Activated CD4-positive, alpha-beta T cell treated with anti-CD3 and anti-CD28 coated beads, Interleukin-2, amount 10 ng/mL, durations not matched to agents 24 days and 14 days (primary cell): ENCODE data around the gene DISP3. TPM values are rescaled to one million over a fixed set of nuclear protein-coding genes. Genes with fewer than 3 reads are reported as not detected.

Experiments
- DNase-seq: peaks from one replicate; pipeline ENCODE4 v3.0.0; 2022
- H3K27ac Mint-ChIP-seq: one replicate; pipeline ENCODE4 v1.8.0; 2022; ENCODE audit warnings: mild to moderate bottlenecking, mixed read lengths
- H3K27me3 Mint-ChIP-seq: one replicate; pipeline ENCODE4 v1.8.0; 2022; ENCODE audit warnings: mixed read lengths
- H3K36me3 Mint-ChIP-seq: one replicate; pipeline ENCODE4 v1.8.0; 2022; ENCODE audit warnings: low read depth, mild to moderate bottlenecking, mixed read lengths
- H3K4me1 Mint-ChIP-seq: one replicate; pipeline ENCODE4 v1.8.0; 2021; ENCODE audit warnings: mixed read lengths
- H3K4me3 Mint-ChIP-seq: one replicate; pipeline ENCODE4 v1.8.0; 2022; ENCODE audit warnings: mild to moderate bottlenecking, moderate library complexity, mixed read lengths
- H3K9me3 Mint-ChIP-seq: one replicate; pipeline ENCODE4 v1.8.0; 2021; ENCODE audit warnings: mixed read lengths
- intact Hi-C: fragments of 100-400 bp; cut with micrococcal nuclease; formaldehyde crosslinking; loops from one replicate; pipeline ENCODE4 v1.15.1; 2023
- total RNA-seq: library from RNA; stranded (reverse); gene quantifications from 2 replicates; pipeline ENCODE4 v1.2.3, GENCODE V29; 2022

The DISP3 gene
- total RNA-seq, 1 donor from 2014 or later = 0.23 TPM

- H3K9me3 Mint-ChIP-seq = no peaks in the 10 kb centered on the region
- no peaks in the 10 kb centered on the region for H3K36me3 Mint-ChIP-seq
- DNase-seq = no peak
- H3K27ac Mint-ChIP-seq = no peak overlapping the region
- no peak overlapping the region for H3K4me3 Mint-ChIP-seq
- intact Hi-C loops = no loop called here
- H3K4me1 Mint-ChIP-seq = no peaks in the 10 kb centered on the region
- no peaks in the 10 kb centered on the region for H3K27me3 Mint-ChIP-seq
These were observed 59.1 kb downstream of the DISP3 start for GRCh38 chr1:11537854-11538591.

DNA sequence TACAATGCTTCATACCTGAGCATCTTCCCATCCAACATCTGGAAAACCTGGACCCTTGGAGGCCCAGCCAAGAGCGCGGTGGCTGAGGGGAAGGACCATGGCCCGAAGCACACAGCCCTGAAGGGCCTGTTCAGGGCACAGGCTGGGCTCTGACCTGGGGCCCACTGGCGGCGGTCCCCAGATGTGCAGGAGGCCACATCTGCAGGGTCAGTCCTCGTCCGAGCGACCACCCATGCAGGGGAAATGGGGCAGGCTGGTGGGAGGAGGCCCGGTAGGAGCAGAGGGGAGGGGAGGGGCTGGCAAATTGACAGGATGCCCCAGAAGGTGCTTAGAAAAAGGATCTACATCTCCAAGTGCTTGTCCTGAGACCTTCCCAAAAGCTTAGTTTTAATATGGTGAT, 59.9 kb downstream of the DISP3 start:
- Mint-ChIP-seq H3K9me3 (no peaks in the 10 kb centered on the region), H3K27me3 (no peaks in the 10 kb centered on the region), H3K4me1 (no peaks in the 10 kb centered on the region), H3K27ac (no peak overlapping the region), H3K4me3 (no peak overlapping the region), H3K36me3 (no peaks in the 10 kb centered on the region)
- DNase-seq = no peak
- intact Hi-C loops = no loop called here

- intact Hi-C loops = no loop called here
- no peak overlapping the region for H3K4me3 Mint-ChIP-seq
- H3K36me3 Mint-ChIP-seq = no peaks in the 10 kb centered on the region
- H3K27me3 Mint-ChIP-seq = no peaks in the 10 kb centered on the region
- no peaks in the 10 kb centered on the region for H3K9me3 Mint-ChIP-seq
- H3K4me1 Mint-ChIP-seq = no peaks in the 10 kb centered on the region
- no peak for DNase-seq
- no peak overlapping the region for H3K27ac Mint-ChIP-seq
These were observed 61.2 kb downstream of the DISP3 start for GRCh38 chr1:11539850-11540772.

DNA sequence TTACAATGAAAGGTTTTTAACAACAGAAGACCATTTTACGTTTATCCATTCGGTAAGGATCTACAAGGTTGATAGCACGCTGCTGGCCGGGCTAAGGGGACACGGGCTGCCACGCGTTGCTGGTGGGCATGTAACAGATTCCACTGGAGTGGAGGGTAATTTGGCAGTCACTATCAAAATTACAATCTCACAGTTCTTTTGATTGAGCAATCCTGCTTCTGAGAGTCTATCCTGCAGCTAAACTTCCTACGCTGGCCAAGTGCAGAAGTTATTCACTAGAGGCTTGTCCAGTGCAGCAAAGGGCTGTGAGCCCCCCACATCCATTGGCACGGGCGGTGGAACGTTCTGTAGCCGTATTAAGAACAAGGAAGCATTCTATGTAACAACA, 61.8 kb downstream of the DISP3 start:
- DNase-seq = no peak
- H3K36me3 Mint-ChIP-seq = no peaks in the 10 kb centered on the region
- no peak overlapping the region for H3K4me3 Mint-ChIP-seq
- H3K27me3 Mint-ChIP-seq = no peaks in the 10 kb centered on the region
- H3K27ac Mint-ChIP-seq = no peak overlapping the region
- H3K4me1 Mint-ChIP-seq = no peaks in the 10 kb centered on the region
- H3K9me3 Mint-ChIP-seq = no peaks in the 10 kb centered on the region
- intact Hi-C loops = no loop called here

DNA sequence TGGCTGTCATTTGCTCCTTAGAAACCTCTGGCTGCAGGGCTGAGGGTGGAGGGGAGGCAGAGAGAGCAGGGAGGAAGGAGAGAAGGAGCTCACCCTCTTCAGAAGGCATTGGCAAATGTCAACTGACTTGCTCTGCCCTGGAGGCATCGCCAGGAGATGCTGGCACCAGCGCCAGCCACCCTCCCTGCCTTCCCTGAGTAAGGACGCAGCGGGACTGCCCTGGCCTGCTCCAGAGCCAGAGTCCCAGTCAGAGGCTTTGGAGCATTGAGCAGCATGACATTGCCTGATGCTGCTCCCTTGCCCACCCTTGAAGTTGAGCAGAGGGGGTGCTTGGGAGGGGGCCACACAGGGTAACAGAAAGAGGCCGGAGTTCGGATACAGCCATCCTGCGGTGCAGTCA, 62.3 kb downstream of the DISP3 start:
- Mint-ChIP-seq H3K27ac (no peak overlapping the region), H3K4me3 (no peak overlapping the region)
- intact Hi-C loops = no loop called here

DNA sequence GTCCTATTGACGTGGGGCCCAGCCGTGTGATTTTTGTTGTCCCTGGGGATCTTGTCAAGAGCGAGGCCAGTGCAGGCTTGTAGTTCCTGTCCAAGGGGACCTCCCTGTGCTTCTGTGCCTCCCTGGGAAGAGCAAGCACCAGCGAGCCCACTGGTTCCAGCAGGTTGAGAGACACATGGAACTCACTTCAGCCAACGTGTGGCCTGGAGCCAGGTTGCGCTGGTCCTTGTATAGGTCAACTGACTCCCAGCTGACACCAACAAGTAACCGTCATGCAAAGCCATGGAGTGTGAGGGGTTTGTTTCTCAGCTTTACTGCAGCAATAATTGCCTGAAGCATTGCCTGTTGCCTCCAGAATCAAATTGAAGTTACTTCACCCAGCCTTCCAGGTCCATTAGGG, 63.0 kb downstream of the DISP3 start:
- Mint-ChIP-seq H3K27ac (no peak overlapping the region), H3K27me3 (no peaks in the 10 kb centered on the region), H3K4me3 (no peak overlapping the region), H3K9me3 (no peaks in the 10 kb centered on the region), H3K36me3 (no peaks in the 10 kb centered on the region), H3K4me1 (no peaks in the 10 kb centered on the region)
- no peak for DNase-seq
- intact Hi-C loops = no loop called here

More for the DNA sequence above, 62.3 kb downstream of the DISP3 start:
- H3K27me3 Mint-ChIP-seq = no peaks in the 10 kb centered on the region
- H3K36me3 Mint-ChIP-seq = no peaks in the 10 kb centered on the region
- no peak for DNase-seq
- no peaks in the 10 kb centered on the region for H3K4me1 Mint-ChIP-seq
- H3K9me3 Mint-ChIP-seq = no peaks in the 10 kb centered on the region

- no peak for DNase-seq
- no peaks in the 10 kb centered on the region for H3K4me1 Mint-ChIP-seq
- no peaks in the 10 kb centered on the region for H3K27me3 Mint-ChIP-seq
- H3K27ac Mint-ChIP-seq = no peak overlapping the region
- H3K9me3 Mint-ChIP-seq = no peaks in the 10 kb centered on the region
- H3K4me3 Mint-ChIP-seq = no peak overlapping the region
- H3K36me3 Mint-ChIP-seq = no peaks in the 10 kb centered on the region
- intact Hi-C loops = no loop called here
These were observed 64.4 kb downstream of the DISP3 start for GRCh38 chr1:11543392-11543791.

- no peaks in the 10 kb centered on the region for H3K27me3 Mint-ChIP-seq
- H3K4me1 Mint-ChIP-seq = no peaks in the 10 kb centered on the region
- no peaks in the 10 kb centered on the region for H3K9me3 Mint-ChIP-seq
- no peak overlapping the region for H3K4me3 Mint-ChIP-seq
- intact Hi-C loops = no loop called here
- no peaks in the 10 kb centered on the region for H3K36me3 Mint-ChIP-seq
- no peak for DNase-seq
- H3K27ac Mint-ChIP-seq = no peak overlapping the region
These were observed 64.8 kb downstream of the DISP3 start for GRCh38 chr1:11543796-11544195.

- no peak for DNase-seq
- Mint-ChIP-seq H3K9me3 (no peaks in the 10 kb centered on the region), H3K27ac (no peak overlapping the region), H3K27me3 (no peaks in the 10 kb centered on the region), H3K36me3 (no peaks in the 10 kb centered on the region), H3K4me3 (no peak overlapping the region), H3K4me1 (no peaks in the 10 kb centered on the region)
- intact Hi-C loops = no loop called here
These were observed 67.5 kb downstream of the DISP3 start for GRCh38 chr1:11546456-11546855.

GRCh38 chr1:11550664-11551283, 71.8 kb downstream of the DISP3 start:
- intact Hi-C loops = no loop called here
- Mint-ChIP-seq H3K4me3 (no peak overlapping the region), H3K27ac (no peak overlapping the region), H3K4me1 (no peaks in the 10 kb centered on the region), H3K27me3 (peaks cover 2% of the 10 kb centered on the region), H3K36me3 (no peaks in the 10 kb centered on the region), H3K9me3 (no peaks in the 10 kb centered on the region)
- peak; percentile 84 for DNase-seq

DNA sequence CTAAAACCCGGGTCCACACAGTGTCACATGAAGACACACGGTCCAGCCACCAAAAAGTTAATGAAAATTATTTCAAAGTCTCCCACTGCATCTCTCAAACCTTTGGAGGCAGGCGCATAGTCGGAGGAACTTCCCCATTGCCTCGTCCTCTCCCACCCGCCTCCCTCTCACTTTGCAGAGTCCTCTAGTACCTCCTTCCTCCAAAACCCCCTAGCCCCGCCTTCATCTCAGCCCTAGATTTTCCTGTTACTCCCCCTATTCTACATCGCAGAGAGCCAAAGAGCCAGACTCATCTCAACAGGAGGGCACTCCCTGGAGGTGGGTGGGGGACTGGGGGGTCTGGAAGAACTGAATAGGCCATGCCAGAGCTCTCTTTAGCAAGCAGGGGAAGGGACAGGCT, 79.3 kb downstream of the DISP3 start:
- intact Hi-C loops = no loop called here
- Mint-ChIP-seq H3K27me3 (peaks cover 23% of the 10 kb centered on the region), H3K27ac (no peak overlapping the region)

DNA sequence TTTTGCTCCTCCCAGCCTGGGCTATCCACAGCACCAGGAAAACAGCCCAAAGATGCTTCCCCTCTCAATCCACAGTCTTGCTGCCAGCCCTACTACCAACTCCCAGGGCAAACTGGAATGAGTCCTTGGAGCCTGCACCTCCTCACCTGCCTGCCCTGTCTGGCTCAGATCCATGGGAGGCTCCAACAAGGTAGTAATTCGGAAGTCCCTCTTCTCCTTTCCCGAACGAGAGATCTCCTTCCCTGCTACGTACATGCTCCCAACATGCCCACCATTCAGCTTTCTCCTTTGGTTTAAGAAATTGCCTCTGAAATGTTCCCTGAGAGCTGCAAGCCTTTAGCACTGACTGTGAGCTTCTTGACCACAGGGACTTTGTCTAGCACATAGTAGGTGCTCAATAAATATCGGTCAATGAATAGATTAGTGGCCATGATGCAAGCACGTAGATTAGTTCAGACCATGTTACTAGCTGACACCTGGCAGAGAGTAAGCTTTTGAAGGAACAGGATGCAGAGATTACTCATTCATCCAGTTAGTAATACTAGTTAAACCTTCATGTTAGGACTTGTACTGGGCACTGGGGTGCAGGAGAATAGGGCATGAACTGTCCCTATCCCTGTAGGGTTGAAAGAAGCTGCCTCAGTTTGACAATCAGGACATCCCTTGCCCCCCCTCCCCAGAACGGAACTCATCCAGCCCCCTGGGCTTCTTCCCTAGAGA, 80.1 kb downstream of the DISP3 start:
- Mint-ChIP-seq H3K27me3 (peaks cover 27% of the 10 kb centered on the region), H3K36me3 (no peaks in the 10 kb centered on the region), H3K4me3 (no peak overlapping the region), H3K4me1 (peaks cover 2% of the 10 kb centered on the region), H3K27ac (no peak overlapping the region), H3K9me3 (no peaks in the 10 kb centered on the region)
- no peak for DNase-seq
- intact Hi-C loops = no loop called here

More for the DNA sequence above, 79.3 kb downstream of the DISP3 start:
- Mint-ChIP-seq H3K36me3 (no peaks in the 10 kb centered on the region), H3K4me1 (peaks cover 2% of the 10 kb centered on the region), H3K4me3 (no peak overlapping the region), H3K9me3 (no peaks in the 10 kb centered on the region)
- no peak for DNase-seq

DNA sequence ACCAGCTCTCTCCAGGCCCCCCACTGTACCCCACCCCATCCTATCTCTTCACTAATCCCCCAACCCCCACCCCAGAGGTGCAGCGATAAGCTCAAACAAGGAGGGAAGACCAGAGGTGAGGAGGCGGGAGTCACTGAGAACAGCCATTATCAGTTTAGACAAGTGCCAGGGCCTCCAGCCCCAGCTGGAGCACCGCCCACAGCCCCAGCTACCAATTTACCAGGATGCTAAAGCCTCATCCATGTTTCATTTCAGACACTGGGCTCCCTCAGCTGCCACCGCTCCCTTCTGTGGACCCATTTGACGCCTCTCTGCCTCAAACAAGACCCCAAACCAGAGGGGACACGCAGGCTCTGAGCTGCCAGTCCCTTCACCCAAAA, 80.6 kb downstream of the DISP3 start:
- H3K9me3 Mint-ChIP-seq = no peaks in the 10 kb centered on the region
- intact Hi-C loops = no loop called here
- no peaks in the 10 kb centered on the region for H3K36me3 Mint-ChIP-seq
- no peak for DNase-seq
- H3K27ac Mint-ChIP-seq = no peak overlapping the region
- peaks cover 2% of the 10 kb centered on the region for H3K4me1 Mint-ChIP-seq
- peaks cover 29% of the 10 kb centered on the region for H3K27me3 Mint-ChIP-seq
- H3K4me3 Mint-ChIP-seq = no peak overlapping the region
